Kidney (tissue), 14 donors: ENCODE results near the gene SNED1. TPM values are rescaled to one million over a fixed set of nuclear protein-coding genes. Genes with fewer than 3 reads are reported as not detected.
A peak's percentile ranks its signal among the peaks of the same experiment; 100 is the strongest.

Source experiments
- DNase-seq, 5 donors: peaks; one replicate each; pipeline ENCODE4 v3.0.0-alpha.2; 2013 to 2020
- FAIRE-seq: peaks from 2 replicates; lab custom pipeline; 2012; peaks lifted over from hg19 to GRCh38; lab: Jason Lieb, UNC
- H3K27ac ChIP-seq, 2 donors: one replicate each; pipeline ENCODE4 v1.7.0; 2013; ENCODE audit warnings: low read depth in 2 of 2, low read length in 2 of 2, inconsistent platforms in 1 of 2
- H3K27me3 ChIP-seq: one replicate; pipeline ENCODE4 v1.7.1; 2013; ENCODE audit warnings: low read length, inconsistent platforms; ENCODE audit not compliant: control insufficient read depth, insufficient read depth
- H3K36me3 ChIP-seq, 3 donors: one replicate each; pipeline versions ENCODE4 v1.7.0 to v1.7.1; 2013; ENCODE audit warnings: low read length in 3 of 3, control low read depth in 1 of 3, inconsistent platforms in 1 of 3; ENCODE audit not compliant: insufficient read depth in 3 of 3, control insufficient read depth in 2 of 3
- H3K4me1 ChIP-seq, 3 donors: one replicate each; pipeline versions ENCODE4 v1.7.0 to v1.7.1; 2013; ENCODE audit warnings: low read length in 3 of 3, inconsistent platforms in 1 of 3, low read depth in 1 of 3; ENCODE audit not compliant: control insufficient read depth in 2 of 3, insufficient read depth in 2 of 3
- H3K4me3 ChIP-seq, 3 donors: one replicate each; pipeline versions ENCODE4 v1.7.0 to v1.8.1; 2013; ENCODE audit warnings: low read length in 3 of 3, control low read depth in 1 of 3, inconsistent platforms in 1 of 3
- H3K9ac ChIP-seq, 3 donors: one replicate each; pipeline versions ENCODE4 v1.7.0 to v1.7.1; 2013; ENCODE audit warnings: low read length in 3 of 3, control low read depth in 1 of 3, inconsistent platforms in 1 of 3
- H3K9me3 ChIP-seq, 3 donors: one replicate each; pipeline versions ENCODE4 v1.7.0 to v1.7.1; 2013; ENCODE audit warnings: low read length in 3 of 3, control low read depth in 1 of 3, inconsistent platforms in 1 of 3; ENCODE audit not compliant: control insufficient read depth in 2 of 3, insufficient read depth in 1 of 3
- CTCF ChIP-seq: IDR thresholded peaks from 3 replicates; pipeline ENCODE4 v1.5.1; 2012; ENCODE audit warnings: mild to moderate bottlenecking, moderate library complexity, borderline replicate concordance; ENCODE audit not compliant: insufficient read depth; ENCODE audit errors: extremely low read depth
- intact Hi-C: fragments of 100-400 bp; cut with DNase I; formaldehyde crosslinking; loops from one replicate; pipeline ENCODE4 v1.11.1; 2022
- polyA plus RNA-seq: library from polyadenylated mRNA; stranded (reverse); fragments of 350-450 nt; fragmentation: Illumina TruSeq; extraction: RNeasy Lipid Tissue Mini Kit (QIAGEN cat#74804); gene quantifications from one replicate; pipeline ENCODE4 v1.2.3, GENCODE V29; 2014; ENCODE audit warnings: low read depth, low replicate concordance; ENCODE audit not compliant: insufficient read depth
- total RNA-seq: library from RNA; stranded (reverse); fragmentation: NEBNext Ultra II Directional; extraction: Animal tissue kit (Norgen Biotek cat#: 25700); gene quantifications from one replicate; pipeline ENCODE4 v1.2.1, GENCODE V29; 2021
- donor health status: control.
- donor health status: control.
- donor health status: control.
- donor health status: control.
- donor health status: control.
- donor health status: DM: yes; HTN: yes; CAD: no.
- donor health status: Normal renal cell carcinoma (clear cell type).

Gene SNED1
- total and polyA plus RNA-seq, 2 donors from 2014 or later = 3.0 to 42.1 TPM

GRCh38 chr2:241036397-241036963 is 38.1 kb downstream of the SNED1 start:
- DNase-seq (peak in 4 of 5 donors; percentile 22 to 86 (median 42)), FAIRE-seq (no peak)
- H3K27ac ChIP-seq = no peak overlapping the region
- TF ChIP-seq CTCF = no peak
- peak overlapping the region in 2 of 3 donors; percentile 28 to 51 for H3K4me3 ChIP-seq
- no peaks in the 10 kb centered on the region for H3K9me3 ChIP-seq
- peaks cover 0 to 5% (median 3%) of the 10 kb centered on the region in 3 donors for H3K4me1 ChIP-seq
- no peaks in the 10 kb centered on the region for H3K27me3 ChIP-seq
- intact Hi-C loops = no loop called here
- no peaks in the 10 kb centered on the region for H3K36me3 ChIP-seq
- H3K9ac ChIP-seq = no peak overlapping the region

DNA sequence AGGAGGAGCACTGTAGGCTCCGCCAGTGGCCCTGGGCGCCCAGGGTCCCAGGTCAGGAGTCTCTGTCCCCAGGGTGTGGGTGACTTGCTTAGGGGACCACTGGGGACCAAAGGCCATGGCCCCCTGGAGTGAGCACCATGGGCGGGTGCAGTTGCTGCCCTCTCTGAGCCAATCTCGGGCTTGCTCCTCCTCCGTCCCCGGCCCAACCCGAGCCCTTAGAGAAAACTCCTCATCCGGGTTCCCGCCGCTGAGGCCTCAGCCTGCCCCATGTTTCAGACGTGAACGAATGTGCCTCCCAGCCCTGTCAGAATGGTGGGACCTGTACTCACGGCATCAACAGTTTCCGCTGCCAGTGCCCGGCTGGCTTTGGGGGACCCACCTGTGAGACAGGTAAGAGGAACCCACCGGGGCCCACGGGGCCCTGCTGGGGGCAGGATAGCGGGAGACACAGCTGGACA is 38.6 kb downstream of the SNED1 start:
- Histone ChIP-seq H3K36me3 (no peaks in the 10 kb centered on the region), H3K9me3 (no peaks in the 10 kb centered on the region), H3K27me3 (no peaks in the 10 kb centered on the region), H3K27ac (no peak overlapping the region), H3K4me3 (peak overlapping the region in 1 of 3 donors; percentile 51), H3K4me1 (peaks cover 0 to 5% (median 3%) of the 10 kb centered on the region in 3 donors), H3K9ac (no peak overlapping the region)
- intact Hi-C loops = no loop called here
- DNase-seq = no peak
- no peak for FAIRE-seq
- no peak for TF ChIP-seq CTCF

GRCh38 chr2:241037498-241037897 is 39.1 kb downstream of the SNED1 start:
- DNase-seq = no peak
- intact Hi-C loops = no loop called here
- no peak overlapping the region for H3K9ac ChIP-seq
- no peaks in the 10 kb centered on the region for H3K9me3 ChIP-seq
- no peaks in the 10 kb centered on the region for H3K27me3 ChIP-seq
- FAIRE-seq = no peak
- no peak for TF ChIP-seq CTCF
- H3K36me3 ChIP-seq = no peaks in the 10 kb centered on the region
- peaks cover 0 to 5% (median 3%) of the 10 kb centered on the region in 3 donors for H3K4me1 ChIP-seq
- H3K27ac ChIP-seq = no peak overlapping the region
- H3K4me3 ChIP-seq = no peak overlapping the region
